ENCODE results near the gene RPL28. TPM values are rescaled to one million over a fixed set of nuclear protein-coding genes. Genes with fewer than 3 reads are reported as not detected.

The RPL28 gene
- total and polyA plus RNA-seq, 10 of the 15 experiments (the other 5 are each of a cell fraction or from before 2014, with no cell fraction given): 260 to 3,542 (median 891) TPM

GRCh38 chr19:55384920-55385723 is 610 bp upstream of the RPL28 start (continued):
- no peak for TF ChIP-seq CBX3 (IDR thresholded peaks at IDR 0.05; ENCODE audit: borderline replicate concordance, low read depth)
- TF ChIP-seq LARP7 (IDR thresholded peaks at IDR 0.05): no peak
- TF ChIP-seq SIX5 (IDR thresholded peaks at IDR 0.05; ENCODE audit: low read depth, low read length, severe bottlenecking): no peak
- TF ChIP-seq RB1 (IDR thresholded peaks at IDR 0.05; ENCODE audit: borderline replicate concordance): no peak
- TF ChIP-seq BHLHE40 (IDR thresholded peaks at IDR 0.05; ENCODE audit: borderline replicate concordance in 1 of 2, low read depth in 2 of 2, low read length in 1 of 2): no peak
- TF ChIP-seq KLF5 (IDR thresholded peaks at IDR 0.05; ENCODE audit: partially characterized antibody): no peak
- no peak for TF ChIP-seq CHD2 (IDR thresholded peaks at IDR 0.05; ENCODE audit: borderline replicate concordance, low read depth, low read length)
- TF ChIP-seq RELA (IDR thresholded peaks at IDR 0.05; ENCODE audit: borderline replicate concordance, partially characterized antibody): no peak
- TF ChIP-seq ELK1 (IDR thresholded peaks at IDR 0.05; ENCODE audit: low read depth, low read length): no peak
- TF ChIP-seq ESRRA (IDR thresholded peaks at IDR 0.05; ENCODE audit: low read length): no peak
- peak; percentile 16; the same call in 1 of the 3 replicates for TF ChIP-seq POU2F2 (IDR thresholded peaks at IDR 0.05; ENCODE audit: borderline replicate concordance, low read depth, low read length)
- TF ChIP-seq RAD21 (IDR thresholded peaks at IDR 0.05; ENCODE audit: insufficient read depth, low read depth, low read length): no peak
- 0 out of 4 replicates have a peak, but pooled peaks of 1 of the 2 experiments have one; percentile 10 for TF ChIP-seq SRF (IDR thresholded peaks at IDR 0.05; ENCODE audit: low read depth in 2 of 2, low read length in 2 of 2)
- peak; percentile 21 for TF ChIP-seq MXI1 (IDR thresholded peaks at IDR 0.05; ENCODE audit: low read depth, low read length)
- TF ChIP-seq ZSCAN29 (IDR thresholded peaks at IDR 0.05): peak; percentile 92
- TF ChIP-seq RUNX3 (IDR thresholded peaks at IDR 0.05; ENCODE audit: low read length): peak; percentile 53; the same call in 1 of the 2 replicates
- TF ChIP-seq YY1 (IDR thresholded peaks at IDR 0.05; ENCODE audit: low read depth, low read length): no peak
